Rectal smooth muscle tissue (tissue), 1 donor: ENCODE data around the gene AGAP5.

Experiments
- H3K27ac ChIP-seq: one replicate; pipeline ENCODE4 v1.7.0; 2013; ENCODE audit warnings: low read depth, low read length, inconsistent platforms
- H3K27me3 ChIP-seq: one replicate; pipeline ENCODE4 v1.7.0; 2013; ENCODE audit warnings: low read length; ENCODE audit not compliant: control insufficient read depth, insufficient read depth
- H3K36me3 ChIP-seq: one replicate; pipeline ENCODE4 v1.7.0; 2013; ENCODE audit warnings: low read length; ENCODE audit not compliant: control insufficient read depth, insufficient read depth
- H3K4me1 ChIP-seq: one replicate; pipeline ENCODE4 v1.7.0; 2013; ENCODE audit warnings: low read length; ENCODE audit not compliant: control insufficient read depth, insufficient read depth
- H3K4me3 ChIP-seq: one replicate; pipeline ENCODE4 v1.7.0; 2013; ENCODE audit warnings: low read length
- H3K9ac ChIP-seq: one replicate; pipeline ENCODE4 v1.7.0; 2013; ENCODE audit warnings: low read length

The AGAP5 gene

GRCh38 chr10:73647211-73647874 lies 50.6 kb downstream of the AGAP5 start:
- Histone ChIP-seq H3K27ac (peak overlapping the region; percentile 51), H3K4me3 (peak overlapping the region; percentile 88), H3K9ac (peak overlapping the region; percentile 59), H3K27me3 (no peaks in the 10 kb centered on the region), H3K4me1 (peaks cover 5% of the 10 kb centered on the region), H3K36me3 (no peaks in the 10 kb centered on the region)

- Histone ChIP-seq H3K9ac (no peak overlapping the region), H3K4me1 (peaks cover 5% of the 10 kb centered on the region), H3K27ac (no peak overlapping the region), H3K4me3 (no peak overlapping the region), H3K27me3 (no peaks in the 10 kb centered on the region), H3K36me3 (no peaks in the 10 kb centered on the region)
Observed at GRCh38 chr10:73646598-73647041, 51.3 kb downstream of the AGAP5 start.

GRCh38 chr10:73645251-73645650 lies 52.7 kb downstream of the AGAP5 start:
- H3K4me3 ChIP-seq: no peak overlapping the region
- H3K4me1 ChIP-seq: peaks cover 5% of the 10 kb centered on the region
- H3K9ac ChIP-seq: no peak overlapping the region
- H3K27ac ChIP-seq: no peak overlapping the region
- no peaks in the 10 kb centered on the region for H3K27me3 ChIP-seq
- H3K36me3 ChIP-seq: no peaks in the 10 kb centered on the region

- H3K4me1 ChIP-seq: peaks cover 5% of the 10 kb centered on the region
Observed at GRCh38 chr10:73644767-73645166, 53.1 kb downstream of the AGAP5 start.

GRCh38 chr10:73644015-73644743 lies 53.7 kb downstream of the AGAP5 start:
- no peaks in the 10 kb centered on the region for H3K27me3 ChIP-seq
- peaks cover 5% of the 10 kb centered on the region for H3K4me1 ChIP-seq
- H3K4me3 ChIP-seq: no peak overlapping the region
- no peak overlapping the region for H3K9ac ChIP-seq
- H3K27ac ChIP-seq: no peak overlapping the region
- H3K36me3 ChIP-seq: no peaks in the 10 kb centered on the region

More at GRCh38 chr10:73644767-73645166, 53.1 kb downstream of the AGAP5 start:
- Histone ChIP-seq H3K36me3 (no peaks in the 10 kb centered on the region), H3K27me3 (no peaks in the 10 kb centered on the region), H3K4me3 (no peak overlapping the region), H3K27ac (no peak overlapping the region), H3K9ac (no peak overlapping the region)

GRCh38 chr10:73643362-73643761 lies 54.5 kb downstream of the AGAP5 start:
- H3K27me3 ChIP-seq: no peaks in the 10 kb centered on the region
- no peak overlapping the region for H3K9ac ChIP-seq
- H3K4me3 ChIP-seq: no peak overlapping the region
- no peak overlapping the region for H3K27ac ChIP-seq
- H3K4me1 ChIP-seq: peaks cover 4% of the 10 kb centered on the region
- no peaks in the 10 kb centered on the region for H3K36me3 ChIP-seq

GRCh38 chr10:73641328-73642060 lies 56.4 kb downstream of the AGAP5 start, which contains the start of gene MYOZ1:
Gene MYOZ1 (minus strand): TSS chr10:73641474. CDS start chr10:73640017, 1,457 bp downstream.
- H3K9ac ChIP-seq: no peak within 1 kb of the TSS
- no peak within 1 kb of the TSS for H3K4me3 ChIP-seq
- H3K36me3 ChIP-seq: no peaks in the 10 kb centered on the region
- H3K4me1 ChIP-seq: no peaks in the 10 kb centered on the region
- H3K27me3 ChIP-seq: no peaks in the 10 kb centered on the region
- no peak within 1 kb of the TSS for H3K27ac ChIP-seq

GRCh38 chr10:73639286-73639685 lies 58.6 kb downstream of the AGAP5 start:
- H3K27me3 ChIP-seq: no peaks in the 10 kb centered on the region
- H3K27ac ChIP-seq: no peak overlapping the region
- no peaks in the 10 kb centered on the region for H3K4me1 ChIP-seq
- H3K9ac ChIP-seq: no peak overlapping the region
- no peak overlapping the region for H3K4me3 ChIP-seq
- H3K36me3 ChIP-seq: no peaks in the 10 kb centered on the region

GRCh38 chr10:73635781-73636180 lies 62.1 kb downstream of the AGAP5 start:
- H3K36me3 ChIP-seq: no peaks in the 10 kb centered on the region

GRCh38 chr10:73634421-73634820 lies 63.5 kb downstream of the AGAP5 start:
- Histone ChIP-seq H3K4me3 (no peak overlapping the region), H3K27ac (no peak overlapping the region), H3K36me3 (no peaks in the 10 kb centered on the region), H3K9ac (no peak overlapping the region), H3K4me1 (no peaks in the 10 kb centered on the region), H3K27me3 (no peaks in the 10 kb centered on the region)

More at GRCh38 chr10:73635781-73636180, 62.1 kb downstream of the AGAP5 start:
- Histone ChIP-seq H3K4me1 (no peaks in the 10 kb centered on the region), H3K4me3 (no peak overlapping the region), H3K9ac (no peak overlapping the region), H3K27me3 (no peaks in the 10 kb centered on the region), H3K27ac (no peak overlapping the region)

GRCh38 chr10:73629165-73629564 lies 68.7 kb downstream of the AGAP5 start:
- Histone ChIP-seq H3K27me3 (no peaks in the 10 kb centered on the region), H3K36me3 (no peaks in the 10 kb centered on the region), H3K4me3 (no peak overlapping the region), H3K27ac (no peak overlapping the region), H3K4me1 (peaks cover 6% of the 10 kb centered on the region), H3K9ac (no peak overlapping the region)

- no peak overlapping the region for H3K9ac ChIP-seq
- peaks cover 6% of the 10 kb centered on the region for H3K4me1 ChIP-seq
- no peak overlapping the region for H3K27ac ChIP-seq
- H3K4me3 ChIP-seq: no peak overlapping the region
- H3K36me3 ChIP-seq: no peaks in the 10 kb centered on the region
- no peaks in the 10 kb centered on the region for H3K27me3 ChIP-seq
Observed at GRCh38 chr10:73628405-73628804, 69.5 kb downstream of the AGAP5 start.
